ENCODE data around the gene NRCAM.
"Not testable (repeated sequence)": the region's sequence is repeated elsewhere in the genome, so short reads cannot be mapped to it uniquely, and the experiment has no call there.

The NRCAM gene

DNA sequence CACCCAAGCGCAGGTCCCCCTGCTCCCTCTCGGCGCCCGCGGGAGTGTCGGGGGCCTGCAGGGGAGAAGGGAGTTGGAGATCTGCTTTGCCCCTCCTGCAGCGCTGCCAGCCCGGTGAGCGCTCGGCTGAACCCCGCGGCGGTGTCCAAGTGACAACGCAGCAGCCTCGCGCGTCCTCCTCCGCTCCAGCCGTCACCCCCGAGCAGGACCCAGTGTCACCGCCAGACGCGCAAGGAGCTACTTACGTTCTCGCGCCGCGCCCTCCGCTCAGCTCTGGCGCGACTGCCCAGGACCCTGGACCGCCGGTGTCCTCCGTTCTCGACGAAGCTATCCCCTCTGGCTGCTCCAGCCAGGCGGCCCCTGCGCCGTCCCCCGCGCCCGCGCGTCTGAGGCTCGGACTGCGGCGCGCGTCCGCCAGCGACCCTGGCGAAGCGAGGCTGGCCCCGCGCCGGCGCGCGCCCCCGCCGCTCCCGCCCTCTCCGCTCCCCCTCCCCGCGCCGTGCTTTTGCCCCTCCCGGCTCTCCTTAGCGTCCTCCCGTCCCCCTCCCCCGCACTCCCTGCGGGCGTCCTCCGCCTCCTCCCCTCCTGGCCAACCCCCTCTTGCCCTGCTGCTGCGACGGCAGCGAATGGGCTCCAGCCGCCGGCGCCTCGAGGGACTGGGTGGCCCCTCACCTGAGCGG, at the start of gene NRCAM:
Gene NRCAM (minus strand): TSS at position 439 of the 680 bp plus-strand sequence. CDS start 216,372 bp downstream, outside the sequence.
- in situ Hi-C loops (cut with MboI; ENCODE audit: low sequenced_read_pairs) = loop anchor here (25.0 kb wide), 1 partner anchor 269 kb away; no protein-coding TSS in a partner anchor

DNA sequence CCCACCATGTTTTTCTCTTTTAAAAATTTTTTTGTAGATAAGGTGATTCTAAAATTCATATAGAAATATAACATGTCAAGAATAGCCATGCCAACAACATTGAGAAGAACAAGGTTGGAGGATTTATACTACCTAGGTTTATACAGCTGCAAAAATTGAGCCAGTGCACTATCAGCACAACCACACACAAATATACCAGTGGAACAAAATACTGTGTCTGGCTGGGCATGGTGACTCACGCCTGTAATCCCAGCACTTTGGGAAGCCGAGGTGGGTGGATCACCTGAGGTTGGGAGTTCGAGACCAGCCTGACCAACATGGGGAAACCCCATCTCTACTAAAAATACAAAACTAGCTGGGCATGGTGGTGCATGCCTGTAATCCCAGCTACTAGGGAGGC, 48.3 kb upstream of the NRCAM start:
- in situ Hi-C loops (cut with MboI; ENCODE audit: low sequenced_read_pairs) = not testable (repeated sequence)

DNA sequence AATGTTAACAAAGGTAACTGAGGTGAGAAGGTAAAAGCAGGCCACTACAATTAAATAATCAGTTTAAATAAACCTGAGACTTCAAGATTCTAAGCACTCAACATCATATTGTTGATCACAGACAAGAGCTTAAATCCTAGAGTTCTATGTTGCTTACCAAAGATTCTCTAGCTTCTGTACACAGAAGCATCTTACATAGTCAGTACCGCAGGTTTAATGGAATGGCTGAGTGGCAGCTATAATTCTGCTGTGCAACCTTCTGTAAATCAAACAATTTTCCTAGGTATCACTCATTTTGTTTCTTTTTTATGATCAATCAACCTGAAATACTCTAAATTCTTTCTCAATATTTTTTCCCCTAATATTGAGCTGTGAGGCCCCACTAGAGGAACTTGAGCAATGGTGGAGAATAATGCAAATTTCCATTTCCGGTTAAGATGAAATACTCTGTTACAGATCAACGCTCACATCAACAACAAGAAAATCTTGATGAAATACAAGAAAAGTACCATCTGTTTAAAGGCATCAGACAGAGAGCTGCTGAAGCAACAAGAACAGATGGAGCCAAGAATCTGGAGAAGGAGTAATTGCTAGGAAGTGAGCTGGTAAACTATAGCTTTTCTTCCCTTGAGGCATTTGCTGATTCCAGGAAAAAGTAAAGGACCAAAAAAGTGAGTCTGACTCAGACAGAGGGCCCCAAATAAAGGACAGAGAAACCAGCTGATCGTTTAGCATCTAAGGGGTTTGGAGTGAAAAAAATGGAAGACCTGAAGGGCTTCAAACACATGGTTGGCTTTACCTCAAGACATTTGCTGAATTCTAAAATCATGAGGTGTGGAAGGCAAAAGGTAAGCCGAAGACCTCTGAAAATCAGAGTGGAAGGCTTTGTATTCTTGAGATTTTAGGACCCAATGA, 47.1 kb upstream of the NRCAM start:
- in situ Hi-C loops (cut with MboI; ENCODE audit: low sequenced_read_pairs) = no loop called here

DNA sequence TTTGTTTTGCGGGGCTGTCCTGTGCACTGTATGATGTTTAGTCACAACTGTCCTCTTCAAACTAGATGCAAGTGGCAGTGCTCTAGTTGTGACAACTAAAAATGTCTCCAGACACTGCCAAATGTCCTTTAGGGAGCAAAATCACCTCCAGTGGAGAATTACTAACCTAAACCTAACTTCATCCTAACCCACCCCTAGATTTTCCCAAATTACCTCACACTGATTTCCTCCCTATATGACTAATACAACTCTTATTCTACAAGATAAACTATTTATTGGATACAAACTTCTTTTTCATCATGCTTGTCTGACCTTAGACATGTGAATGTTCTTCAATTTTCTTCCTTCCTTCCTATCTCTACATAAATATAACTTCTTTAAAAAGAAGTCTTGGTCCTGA, 43.3 kb upstream of the NRCAM start:
- in situ Hi-C loops (cut with MboI; ENCODE audit: low sequenced_read_pairs) = no loop called here

DNA sequence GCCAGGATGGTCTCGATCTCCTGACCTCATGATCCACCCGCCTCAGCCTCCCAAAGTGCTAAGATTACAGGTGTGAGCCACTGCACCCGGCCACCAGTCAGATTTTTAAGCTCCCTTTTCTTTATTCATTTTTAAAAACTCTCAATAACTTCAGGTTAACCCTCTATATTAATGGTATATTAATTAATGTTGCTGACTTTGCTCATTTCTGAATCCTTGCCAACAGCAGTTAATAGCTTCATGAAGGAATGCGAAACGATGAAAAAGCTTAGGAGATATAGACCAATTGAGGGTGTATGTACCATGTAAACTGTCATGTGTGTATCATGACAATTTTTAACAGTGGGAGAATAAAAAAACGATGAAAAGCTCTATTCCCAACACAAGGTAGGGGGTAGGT, 42.2 kb upstream of the NRCAM start:
- in situ Hi-C loops (cut with MboI; ENCODE audit: low sequenced_read_pairs) = no loop called here

DNA sequence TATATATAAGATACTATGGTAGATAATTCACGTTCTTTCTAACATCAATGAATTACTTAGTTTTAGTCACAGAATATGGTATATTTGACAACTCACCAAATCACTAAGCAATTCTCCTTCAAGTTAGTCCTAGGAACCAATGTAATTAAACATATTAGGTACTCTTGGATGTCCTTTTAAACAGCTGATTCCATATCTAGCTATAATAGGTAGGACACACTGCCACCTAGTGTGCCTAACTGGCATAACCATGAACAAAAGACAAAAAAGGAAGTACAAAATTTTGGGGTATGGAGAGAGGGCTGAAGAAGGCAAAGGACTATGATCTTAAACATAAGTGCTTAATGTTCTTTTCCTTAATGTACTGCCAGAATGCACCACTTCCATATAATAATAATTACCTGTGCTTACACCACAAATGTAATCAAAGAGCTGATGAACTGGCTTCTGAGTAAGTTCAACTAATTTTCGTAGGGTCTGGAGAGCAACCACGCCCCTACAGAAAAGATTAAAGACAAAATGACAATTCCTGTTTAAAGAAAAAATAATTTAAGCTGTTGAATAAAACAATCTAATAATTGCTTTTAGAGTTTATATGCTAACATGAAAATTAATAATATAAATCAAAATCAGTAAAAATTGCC, 41.0 kb upstream of the NRCAM start:
- in situ Hi-C loops (cut with MboI; ENCODE audit: low sequenced_read_pairs) = no loop called here

DNA sequence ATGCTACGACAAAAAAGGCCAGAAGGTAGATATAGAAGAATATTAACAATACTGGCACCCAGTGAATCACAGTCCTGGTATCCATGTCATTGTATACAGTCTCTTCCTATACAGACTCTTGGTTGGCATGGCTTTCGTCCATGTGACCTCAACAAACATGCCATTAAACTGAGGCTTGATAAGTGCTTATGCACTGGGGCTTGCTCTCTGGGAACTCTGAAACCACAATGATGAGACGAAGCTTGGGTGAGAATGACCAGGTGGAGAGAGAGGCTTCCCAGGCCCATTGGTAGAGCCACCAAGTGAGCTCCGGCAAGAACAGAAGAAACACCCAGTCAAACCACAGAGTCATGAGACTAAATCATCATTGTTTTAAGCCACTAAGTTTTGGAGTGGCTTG, 36.5 kb upstream of the NRCAM start:
- in situ Hi-C loops (cut with MboI; ENCODE audit: low sequenced_read_pairs) = no loop called here

DNA sequence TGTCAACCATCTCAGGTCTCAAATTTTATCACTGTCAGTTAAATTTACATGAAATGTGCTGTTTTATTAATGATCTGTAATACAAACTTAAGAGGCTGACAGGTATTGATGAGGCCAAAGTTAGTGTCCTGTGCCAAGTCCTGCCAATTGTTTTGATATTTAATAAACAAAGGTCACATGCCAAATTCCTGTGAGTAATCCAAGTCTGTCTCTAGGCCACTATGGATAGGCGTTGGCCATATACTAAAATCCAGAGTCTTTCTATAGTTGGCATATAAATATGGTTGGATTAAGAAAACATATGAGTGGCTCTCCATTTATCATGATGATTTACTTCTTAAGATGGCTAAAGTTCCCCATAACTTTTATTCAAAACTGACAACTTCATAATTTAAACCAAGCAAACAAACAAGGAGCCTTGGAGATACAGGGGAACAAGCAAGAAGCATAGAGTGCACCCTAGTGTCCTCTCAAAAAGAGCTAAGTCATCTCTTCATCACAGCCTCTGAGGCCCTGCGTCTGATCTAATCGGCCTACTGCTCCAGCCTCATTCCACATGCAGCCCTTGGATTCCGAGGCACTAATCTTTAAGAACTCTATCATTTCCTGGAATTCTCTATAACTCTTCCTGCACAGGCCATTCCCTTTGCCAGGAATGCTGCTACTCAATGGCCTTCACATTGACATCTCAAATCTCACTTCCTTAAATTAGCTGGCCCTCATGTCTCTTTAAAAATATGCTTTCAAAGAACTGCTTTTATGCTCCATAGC, 32.7 kb upstream of the NRCAM start:
- in situ Hi-C loops (cut with MboI; ENCODE audit: low sequenced_read_pairs) = no loop called here

DNA sequence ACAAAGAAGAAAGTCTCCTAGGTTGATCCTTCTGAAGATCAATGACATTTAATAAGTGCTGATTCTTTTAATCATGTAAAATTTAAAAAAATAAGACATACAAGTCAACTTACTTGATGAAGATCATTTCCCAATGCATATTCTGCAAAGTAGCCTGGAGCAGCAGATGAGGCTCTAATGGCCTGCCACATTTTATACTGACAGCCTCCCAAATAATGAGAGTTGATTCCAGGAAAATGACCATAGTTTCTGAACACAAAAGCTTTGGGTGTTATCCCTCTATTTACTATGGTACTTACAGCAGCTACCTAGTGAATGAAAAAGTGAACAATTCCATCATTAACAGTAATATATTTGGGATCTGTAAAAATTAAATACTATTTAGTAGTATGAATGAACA, 31.4 kb upstream of the NRCAM start:
- in situ Hi-C loops (cut with MboI; ENCODE audit: low sequenced_read_pairs) = no loop called here

DNA sequence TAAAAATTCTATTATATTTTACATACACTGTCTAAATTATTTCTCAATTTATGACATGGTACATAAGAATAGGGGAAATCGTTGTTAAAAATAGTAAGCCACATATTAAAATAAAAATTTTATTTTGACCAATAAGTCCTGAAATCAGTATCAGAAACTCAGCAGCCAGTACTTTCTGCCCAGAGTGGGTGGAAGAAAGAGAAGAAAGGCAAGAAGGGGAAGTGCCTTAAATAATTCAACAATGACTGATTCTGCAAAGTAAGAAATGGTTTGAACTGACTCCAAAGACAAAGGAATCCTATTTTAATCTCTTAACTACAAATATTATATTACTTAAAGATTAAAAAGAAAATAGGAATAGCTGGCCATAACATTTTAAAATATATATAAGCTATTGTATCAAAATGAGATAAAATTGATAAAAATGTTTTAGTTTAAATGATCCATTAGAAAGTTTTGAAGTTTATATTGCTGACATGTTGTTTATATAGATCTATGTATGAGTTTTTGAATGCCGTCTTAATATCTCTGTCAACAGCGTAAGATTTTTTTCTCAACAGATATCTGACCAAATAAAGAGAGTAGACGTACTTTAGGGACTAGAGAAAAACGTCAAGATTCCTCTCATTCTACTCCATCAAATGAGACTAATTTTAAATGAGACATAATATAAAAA, 30.2 kb upstream of the NRCAM start:
- in situ Hi-C loops (cut with MboI; ENCODE audit: low sequenced_read_pairs) = no loop called here

DNA sequence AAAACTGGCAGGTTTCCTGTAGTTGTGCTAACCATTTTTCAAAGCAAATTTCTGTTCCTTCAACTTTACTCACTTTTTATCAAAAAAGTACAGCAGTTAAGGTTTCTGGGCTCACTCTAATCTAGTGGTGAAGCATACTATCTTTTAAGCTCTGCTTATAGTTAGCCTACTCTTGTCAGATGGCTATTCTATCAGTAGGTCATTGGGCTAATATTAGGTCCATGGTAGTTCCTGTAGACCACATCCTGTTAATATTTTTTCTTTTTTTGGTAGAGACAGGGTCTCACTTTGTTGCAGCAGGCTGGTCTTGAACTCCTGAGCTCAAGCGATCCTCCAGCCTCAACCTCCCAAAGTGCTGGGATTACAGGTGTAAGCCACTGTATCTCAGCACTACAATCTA, 27.9 kb upstream of the NRCAM start:
- in situ Hi-C loops (cut with MboI; ENCODE audit: low sequenced_read_pairs) = no loop called here

DNA sequence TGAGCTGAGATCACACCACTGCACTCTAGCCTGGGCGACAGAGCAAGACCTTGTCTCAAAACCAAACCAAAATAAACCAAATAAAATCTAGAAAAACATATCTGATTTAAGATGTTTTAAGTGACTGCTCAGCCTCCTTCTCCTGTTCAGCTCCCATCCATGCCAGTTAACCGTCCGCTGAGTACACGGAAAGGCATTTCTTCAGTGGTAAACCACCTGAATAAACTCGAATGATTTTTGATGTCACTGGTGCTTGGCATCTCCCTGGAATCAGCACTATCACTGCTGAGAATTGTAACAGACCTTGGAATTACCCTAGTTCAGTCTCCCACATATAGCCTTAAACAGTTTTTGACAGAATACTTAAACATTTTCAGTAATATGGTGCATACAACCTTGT, 24.1 kb upstream of the NRCAM start:
- in situ Hi-C loops (cut with MboI; ENCODE audit: low sequenced_read_pairs) = no loop called here

DNA sequence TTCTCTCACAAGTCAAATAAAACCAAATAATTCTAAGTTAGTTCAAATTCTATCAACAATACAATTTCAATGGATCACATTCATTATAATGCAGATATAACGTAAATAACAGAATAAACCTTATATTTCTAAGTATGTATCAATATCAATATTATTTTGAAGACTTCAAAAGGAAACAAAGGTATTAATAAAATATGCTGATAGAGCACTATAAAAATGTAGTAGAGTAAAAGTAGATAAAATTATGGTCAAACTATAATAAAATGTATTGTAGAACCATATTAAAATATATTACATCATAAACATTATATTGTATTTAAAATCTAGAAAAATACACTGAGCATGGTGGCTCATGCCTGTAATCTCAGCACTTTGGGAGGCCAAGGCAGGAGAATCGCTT, 23.5 kb upstream of the NRCAM start:
- in situ Hi-C loops (cut with MboI; ENCODE audit: low sequenced_read_pairs) = no loop called here

DNA sequence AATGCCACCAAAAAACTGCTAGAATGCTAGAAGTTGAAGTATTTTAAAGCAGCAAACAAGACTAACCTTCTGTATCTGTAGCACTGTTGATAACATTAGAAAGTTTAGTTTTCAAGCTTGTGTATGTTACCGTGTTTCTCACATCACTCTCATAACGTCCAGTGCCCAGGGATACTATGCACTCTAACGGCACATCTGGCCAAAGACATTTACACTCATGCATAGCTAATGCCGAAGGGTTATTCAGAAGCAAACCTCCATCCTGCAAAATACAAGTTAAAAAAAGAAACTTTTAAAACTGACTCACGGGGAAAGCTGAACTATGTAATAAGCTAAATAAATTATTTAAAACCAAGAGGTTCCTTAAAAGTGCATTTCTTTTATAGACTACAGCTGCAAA, 22.9 kb upstream of the NRCAM start:
- in situ Hi-C loops (cut with MboI; ENCODE audit: low sequenced_read_pairs) = no loop called here

DNA sequence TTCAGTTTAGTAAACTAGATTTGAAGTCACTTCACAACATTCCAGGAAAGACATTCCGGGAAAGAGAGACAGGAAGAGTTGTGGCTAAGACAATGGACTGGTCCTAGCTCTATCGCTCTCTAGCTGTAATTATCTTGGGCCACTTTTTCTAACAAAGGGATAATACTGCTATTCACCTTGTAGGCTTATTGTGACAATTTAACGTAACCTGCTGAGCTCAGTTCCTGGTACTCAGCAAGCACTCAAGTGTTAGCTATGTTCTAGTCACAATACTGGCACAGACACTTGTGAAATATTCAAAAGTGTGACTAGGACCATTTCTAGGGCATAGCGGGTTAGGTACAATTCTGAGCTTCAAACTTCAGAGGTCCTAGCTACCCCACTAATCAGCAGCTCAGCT, 12.0 kb upstream of the NRCAM start:
- in situ Hi-C loops (cut with MboI; ENCODE audit: low sequenced_read_pairs) = loop anchor here (25.0 kb wide), 1 partner anchor 281 kb away; no protein-coding TSS in a partner anchor

DNA sequence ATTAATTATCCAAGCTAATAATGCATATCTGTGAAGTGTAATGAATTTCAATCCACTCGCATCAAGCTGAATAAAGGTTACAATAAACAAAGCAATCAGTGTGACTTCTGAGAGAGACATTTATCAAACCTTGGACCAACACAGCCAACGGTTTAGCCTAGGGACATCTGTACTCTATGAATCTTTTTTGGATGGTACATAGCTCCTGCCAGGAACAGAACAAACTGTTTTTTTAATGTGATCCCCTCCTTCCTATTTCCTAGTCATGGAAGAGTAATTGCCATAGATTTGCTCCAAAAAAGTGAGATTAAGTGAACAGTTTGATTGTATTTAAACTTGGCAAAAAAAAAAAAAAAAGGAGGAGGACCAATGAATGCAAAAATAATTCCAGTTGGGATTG, 11.2 kb upstream of the NRCAM start:
- in situ Hi-C loops (cut with MboI; ENCODE audit: low sequenced_read_pairs) = loop anchor here (25.0 kb wide), 1 partner anchor 280 kb away; no protein-coding TSS in a partner anchor

DNA sequence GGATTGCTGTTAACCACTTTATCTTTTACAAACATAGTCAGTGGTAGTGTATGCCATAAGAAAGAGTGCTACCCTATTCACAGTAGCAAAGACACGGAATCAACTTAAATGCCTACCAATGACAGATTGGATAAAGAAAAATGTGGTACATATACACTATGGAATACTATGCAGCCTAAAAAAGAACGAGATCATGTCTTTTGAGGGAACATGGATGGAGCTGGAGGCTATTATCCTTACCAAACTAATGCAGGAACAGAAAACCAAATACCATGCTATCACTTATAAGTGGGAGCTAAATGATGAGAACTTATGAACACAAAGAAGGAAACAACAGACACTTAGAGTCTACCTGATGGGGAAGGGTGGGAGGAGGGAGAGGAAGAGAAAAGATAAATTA, 10.1 kb upstream of the NRCAM start:
- in situ Hi-C loops (cut with MboI; ENCODE audit: low sequenced_read_pairs) = loop anchor here (25.0 kb wide), 1 partner anchor 279 kb away; no protein-coding TSS in a partner anchor

DNA sequence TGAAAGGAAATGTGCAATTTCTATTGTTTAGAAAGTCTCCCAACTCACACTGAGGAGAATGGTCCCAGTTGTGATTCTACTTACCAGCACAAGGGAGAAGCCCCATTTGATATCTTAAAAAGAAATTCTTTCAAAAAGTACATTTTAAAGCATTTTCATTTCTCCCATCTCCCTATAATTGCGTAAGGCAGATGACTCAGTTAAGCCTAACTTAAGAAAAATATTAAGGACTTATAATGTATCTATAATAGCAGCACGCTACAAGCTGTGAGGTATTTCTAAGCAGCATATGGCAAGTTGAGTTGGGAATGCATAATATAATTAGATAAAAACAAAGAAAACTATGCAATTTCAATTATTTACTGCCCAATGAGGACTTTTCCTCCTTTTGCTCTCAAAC, 8.5 kb upstream of the NRCAM start:
- in situ Hi-C loops (cut with MboI; ENCODE audit: low sequenced_read_pairs) = loop anchor here (25.0 kb wide), 1 partner anchor 277 kb away; no protein-coding TSS in a partner anchor

DNA sequence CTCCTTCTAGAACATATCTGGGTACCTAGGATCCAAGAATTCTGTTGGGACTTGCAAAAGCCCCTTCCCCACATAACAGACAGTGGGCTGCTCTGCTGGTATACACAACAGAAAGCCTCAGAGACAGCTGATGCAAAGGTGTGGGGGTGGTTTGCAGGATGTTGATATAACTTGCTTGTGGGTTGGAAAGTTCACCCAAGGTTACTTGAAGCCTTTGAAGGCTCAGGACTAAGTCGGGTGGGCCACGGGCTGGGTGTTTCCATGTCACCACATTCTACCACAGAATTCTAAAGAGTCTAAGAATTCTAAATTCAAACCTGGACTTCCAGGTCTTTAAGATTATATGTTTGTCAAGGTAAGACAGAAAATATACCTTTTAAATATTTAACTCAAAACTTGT, 7.4 kb upstream of the NRCAM start:
- in situ Hi-C loops (cut with MboI; ENCODE audit: low sequenced_read_pairs) = loop anchor here (25.0 kb wide), 1 partner anchor 276 kb away; no protein-coding TSS in a partner anchor

DNA sequence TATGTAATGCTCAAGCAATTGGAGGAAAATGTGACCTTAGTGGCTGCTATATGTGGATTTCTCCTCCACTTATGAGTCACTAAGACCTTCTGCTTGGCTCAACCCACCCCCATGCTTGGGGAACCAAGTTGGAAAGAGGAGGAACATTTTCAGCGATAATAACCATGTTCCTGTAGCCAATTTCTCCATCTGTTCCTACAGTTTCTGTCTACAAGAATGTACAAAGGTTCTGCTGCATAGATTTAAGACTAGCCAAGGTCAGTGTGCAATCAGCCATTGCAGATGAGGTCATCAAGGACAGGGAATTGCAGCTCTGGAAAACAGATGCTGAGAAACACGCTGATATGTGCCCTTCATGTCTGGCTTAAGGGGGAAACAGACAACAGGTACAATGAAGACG, 5.6 kb upstream of the NRCAM start:
- in situ Hi-C loops (cut with MboI; ENCODE audit: low sequenced_read_pairs) = loop anchor here (25.0 kb wide), 1 partner anchor 275 kb away; no protein-coding TSS in a partner anchor

Data from HL-60/S4 (cell line).